WTC11 (cell line): Measurements from ENCODE around the gene KIRREL3. TPM values are rescaled to one million over a fixed set of nuclear protein-coding genes. Genes with fewer than 3 reads are reported as not detected.

ENCODE experiments used
- ATAC-seq: fragments of 200-7000 bp; cut with Tn5 transposase; 2 replicates; pipeline ENCODE4 v1.10.0; 2021; ENCODE audit warnings: mild to moderate bottlenecking, moderate library complexity
- CTCF ChIA-PET: fragments of 300-600 bp; sonication (Branson Sonifier 250); formaldehyde crosslinking; loops from one replicate; lab custom pipeline; 2021; ENCODE audit warnings: antibody characterized with exemption; lab: Charles Lee
- POLR2A ChIA-PET: fragments of 350-600 bp; sonication (Branson Sonifier 250); formaldehyde crosslinking; loops from one replicate; lab custom pipeline; 2021; ENCODE audit warnings: antibody characterized with exemption; lab: Charles Lee
- DNase-seq: peaks from one replicate; pipeline ENCODE4 v3.0.0; 2021; ENCODE audit warnings: low spot score
- H3K27ac Mint-ChIP-seq: 2 replicates; pipeline ENCODE4 v1.8.0; 2021; ENCODE audit warnings: mixed read lengths
- H3K27me3 Mint-ChIP-seq: 2 replicates; pipeline ENCODE4 v1.8.0; 2021; ENCODE audit warnings: low read depth, mild to moderate bottlenecking, moderate library complexity, mixed read lengths
- H3K36me3 Mint-ChIP-seq: 2 replicates; pipeline ENCODE4 v1.8.0; 2021; ENCODE audit warnings: mixed read lengths
- H3K4me1 Mint-ChIP-seq: 2 replicates; pipeline ENCODE4 v1.8.0; 2022; ENCODE audit warnings: mixed read lengths
- H3K4me3 Mint-ChIP-seq: 2 replicates; pipeline ENCODE4 v1.8.0; 2021; ENCODE audit warnings: mild to moderate bottlenecking, moderate library complexity, mixed read lengths
- H3K9me3 Mint-ChIP-seq: 2 replicates; pipeline ENCODE4 v1.8.0; 2021; ENCODE audit warnings: mixed read lengths
- ETV6 ChIP-seq: sonication (generic); formaldehyde crosslinking; IDR thresholded peaks from 2 replicates; pipeline ENCODE4 v1.8.1; 2022; ENCODE audit warnings: mild to moderate bottlenecking, missing genetic modification reagents
- FOXJ3 ChIP-seq: sonication (generic); formaldehyde crosslinking; IDR thresholded peaks from 2 replicates; pipeline ENCODE4 v1.9.0; 2021; ENCODE audit warnings: missing genetic modification reagents, mild to moderate bottlenecking, borderline replicate concordance
- GABPB1 ChIP-seq: sonication (generic); formaldehyde crosslinking; IDR thresholded peaks from 2 replicates; pipeline ENCODE4 v1.8.1; 2023; ENCODE audit warnings: mild to moderate bottlenecking, missing genetic modification reagents
- GTF2I ChIP-seq: fragments of 250-450 bp; sonication (Bioruptor Pico); conservative IDR thresholded peaks from 2 replicates; pipeline ENCODE4 v1.4.0; 2021; ENCODE audit warnings: mild to moderate bottlenecking
- HMGA2 ChIP-seq: fragments of 250-450 bp; sonication (Bioruptor Pico); IDR thresholded peaks from 2 replicates; pipeline ENCODE4 v1.4.0; 2021; ENCODE audit warnings: mild to moderate bottlenecking, moderate library complexity
- JAZF1 ChIP-seq: fragments of 250-450 bp; sonication (Bioruptor Pico); IDR thresholded peaks from 2 replicates; pipeline ENCODE4 v1.9.0; 2021; ENCODE audit warnings: moderate library complexity, mild to moderate bottlenecking, inconsistent platforms
- JUN ChIP-seq: sonication (generic); formaldehyde crosslinking; IDR thresholded peaks from 2 replicates; pipeline ENCODE4 v1.8.0; 2023; ENCODE audit warnings: mild to moderate bottlenecking, missing genetic modification reagents
- KAT7 ChIP-seq: sonication (generic); formaldehyde crosslinking; IDR thresholded peaks from 2 replicates; pipeline ENCODE4 v1.8.1; 2023; ENCODE audit warnings: missing genetic modification reagents, mild to moderate bottlenecking, borderline replicate concordance
- NR2C2 ChIP-seq: sonication (generic); formaldehyde crosslinking; IDR thresholded peaks from 2 replicates; pipeline ENCODE4 v1.8.0; 2022; ENCODE audit warnings: mild to moderate bottlenecking, missing genetic modification reagents
- NR3C1 ChIP-seq: sonication (generic); formaldehyde crosslinking; conservative IDR thresholded peaks from 2 replicates; pipeline ENCODE4 v1.8.1; 2023; ENCODE audit warnings: low read depth, mild to moderate bottlenecking, missing genetic modification reagents
- SOX15 ChIP-seq: fragments of 250-450 bp; sonication (Bioruptor Pico); IDR thresholded peaks from 2 replicates; pipeline ENCODE4 v1.9.0; 2021; ENCODE audit warnings: mild to moderate bottlenecking
- ZNF232 ChIP-seq: sonication (generic); formaldehyde crosslinking; IDR thresholded peaks from 2 replicates; pipeline ENCODE4 v1.8.0; 2022; ENCODE audit warnings: mild to moderate bottlenecking, missing genetic modification reagents
- ZNF317 ChIP-seq: sonication (generic); formaldehyde crosslinking; IDR thresholded peaks from 2 replicates; pipeline ENCODE4 v1.8.1; 2023; ENCODE audit warnings: low read depth, mild to moderate bottlenecking, moderate library complexity, missing genetic modification reagents, borderline replicate concordance
- total RNA-seq: library from RNA; stranded (reverse); gene quantifications from 3 replicates; pipeline ENCODE4 v1.2.3, GENCODE V29; 2021
- TF ChIP-seq, protein P1 (sequence below): fragments of 250-450 bp; sonication (Bioruptor Pico); IDR thresholded peaks from 2 replicates; pipeline ENCODE4 v1.9.0; 2021; ENCODE audit warnings: moderate library complexity, mild to moderate bottlenecking, inconsistent platforms, borderline replicate concordance
- TF ChIP-seq, protein P2 (sequence below): sonication (generic); formaldehyde crosslinking; IDR thresholded peaks from 2 replicates; pipeline ENCODE4 v1.8.0; 2023; ENCODE audit warnings: missing genetic modification reagents, mild to moderate bottlenecking, borderline replicate concordance
- TF ChIP-seq, protein P3 (sequence below): sonication (generic); formaldehyde crosslinking; conservative IDR thresholded peaks from 2 replicates; pipeline ENCODE4 v1.8.1; 2022; ENCODE audit warnings: mild to moderate bottlenecking, missing genetic modification reagents
- TF ChIP-seq, protein P4 (sequence below): sonication (generic); formaldehyde crosslinking; IDR thresholded peaks from 2 replicates; pipeline ENCODE4 v1.8.1; 2022; ENCODE audit warnings: low read depth, mild to moderate bottlenecking, moderate library complexity, missing genetic modification reagents, borderline replicate concordance
- TF ChIP-seq, protein P5 (sequence below): sonication (generic); formaldehyde crosslinking; IDR thresholded peaks from 2 replicates; pipeline ENCODE4 v1.8.0; 2022; ENCODE audit warnings: missing genetic modification reagents
- TF ChIP-seq, protein P6 (sequence below): sonication (generic); formaldehyde crosslinking; IDR thresholded peaks from 2 replicates; pipeline ENCODE4 v1.8.1; 2023; ENCODE audit warnings: mild to moderate bottlenecking, missing genetic modification reagents
- TF ChIP-seq, protein P7 (sequence below): sonication (generic); formaldehyde crosslinking; IDR thresholded peaks from 2 replicates; pipeline ENCODE4 v1.8.0; 2023; ENCODE audit warnings: missing genetic modification reagents
- TF ChIP-seq, protein P8 (sequence below): sonication (generic); formaldehyde crosslinking; IDR thresholded peaks from 2 replicates; pipeline ENCODE4 v1.8.1; 2023; ENCODE audit warnings: mild to moderate bottlenecking, missing genetic modification reagents, borderline replicate concordance

KIRREL3 gene
- total RNA-seq, 1 experiment from 2014 or later: 0.59 TPM

DNA sequence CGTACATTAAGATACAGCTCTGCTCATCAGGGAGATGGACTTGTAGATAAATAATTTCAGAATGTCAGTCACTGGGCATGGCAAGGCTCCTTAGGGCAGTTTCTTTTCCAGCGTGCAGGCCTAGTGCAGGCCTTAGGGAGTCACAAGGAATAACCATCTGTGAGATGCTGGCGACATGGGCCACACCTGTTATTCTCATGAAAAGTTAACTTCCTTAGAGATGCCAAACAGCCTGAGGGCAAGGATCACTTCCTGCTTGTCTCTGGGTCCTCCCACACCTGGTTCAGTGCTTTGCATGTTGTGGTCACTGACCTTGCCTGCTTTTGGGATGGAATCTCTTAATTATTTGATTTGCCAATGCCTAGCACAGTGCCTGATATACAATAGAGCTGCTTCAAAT lies 574.5 kb downstream of the KIRREL3 start (continued):
- TF ChIP-seq, protein P1, sequence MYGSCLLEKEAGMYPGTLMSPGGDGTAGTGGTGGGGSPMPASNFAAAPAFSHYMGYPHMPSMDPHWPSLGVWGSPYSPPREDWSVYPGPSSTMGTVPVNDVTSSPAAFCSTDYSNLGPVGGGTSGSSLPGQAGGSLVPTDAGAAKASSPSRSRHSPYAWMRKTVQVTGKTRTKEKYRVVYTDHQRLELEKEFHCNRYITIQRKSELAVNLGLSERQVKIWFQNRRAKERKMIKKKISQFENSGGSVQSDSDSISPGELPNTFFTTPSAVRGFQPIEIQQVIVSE (CRISPR knock-in tag): no peak
- TF ChIP-seq KAT7: no peak
- no peak for TF ChIP-seq JAZF1 (CRISPR knock-in tag)
- TF ChIP-seq GTF2I: no peak
- TF ChIP-seq, protein P2, sequence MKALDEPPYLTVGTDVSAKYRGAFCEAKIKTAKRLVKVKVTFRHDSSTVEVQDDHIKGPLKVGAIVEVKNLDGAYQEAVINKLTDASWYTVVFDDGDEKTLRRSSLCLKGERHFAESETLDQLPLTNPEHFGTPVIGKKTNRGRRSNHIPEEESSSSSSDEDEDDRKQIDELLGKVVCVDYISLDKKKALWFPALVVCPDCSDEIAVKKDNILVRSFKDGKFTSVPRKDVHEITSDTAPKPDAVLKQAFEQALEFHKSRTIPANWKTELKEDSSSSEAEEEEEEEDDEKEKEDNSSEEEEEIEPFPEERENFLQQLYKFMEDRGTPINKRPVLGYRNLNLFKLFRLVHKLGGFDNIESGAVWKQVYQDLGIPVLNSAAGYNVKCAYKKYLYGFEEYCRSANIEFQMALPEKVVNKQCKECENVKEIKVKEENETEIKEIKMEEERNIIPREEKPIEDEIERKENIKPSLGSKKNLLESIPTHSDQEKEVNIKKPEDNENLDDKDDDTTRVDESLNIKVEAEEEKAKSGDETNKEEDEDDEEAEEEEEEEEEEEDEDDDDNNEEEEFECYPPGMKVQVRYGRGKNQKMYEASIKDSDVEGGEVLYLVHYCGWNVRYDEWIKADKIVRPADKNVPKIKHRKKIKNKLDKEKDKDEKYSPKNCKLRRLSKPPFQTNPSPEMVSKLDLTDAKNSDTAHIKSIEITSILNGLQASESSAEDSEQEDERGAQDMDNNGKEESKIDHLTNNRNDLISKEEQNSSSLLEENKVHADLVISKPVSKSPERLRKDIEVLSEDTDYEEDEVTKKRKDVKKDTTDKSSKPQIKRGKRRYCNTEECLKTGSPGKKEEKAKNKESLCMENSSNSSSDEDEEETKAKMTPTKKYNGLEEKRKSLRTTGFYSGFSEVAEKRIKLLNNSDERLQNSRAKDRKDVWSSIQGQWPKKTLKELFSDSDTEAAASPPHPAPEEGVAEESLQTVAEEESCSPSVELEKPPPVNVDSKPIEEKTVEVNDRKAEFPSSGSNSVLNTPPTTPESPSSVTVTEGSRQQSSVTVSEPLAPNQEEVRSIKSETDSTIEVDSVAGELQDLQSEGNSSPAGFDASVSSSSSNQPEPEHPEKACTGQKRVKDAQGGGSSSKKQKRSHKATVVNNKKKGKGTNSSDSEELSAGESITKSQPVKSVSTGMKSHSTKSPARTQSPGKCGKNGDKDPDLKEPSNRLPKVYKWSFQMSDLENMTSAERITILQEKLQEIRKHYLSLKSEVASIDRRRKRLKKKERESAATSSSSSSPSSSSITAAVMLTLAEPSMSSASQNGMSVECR (CRISPR knock-in tag): no peak
- TF ChIP-seq, protein P3, sequence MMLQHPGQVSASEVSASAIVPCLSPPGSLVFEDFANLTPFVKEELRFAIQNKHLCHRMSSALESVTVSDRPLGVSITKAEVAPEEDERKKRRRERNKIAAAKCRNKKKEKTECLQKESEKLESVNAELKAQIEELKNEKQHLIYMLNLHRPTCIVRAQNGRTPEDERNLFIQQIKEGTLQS (CRISPR knock-in tag): no peak
- TF ChIP-seq, protein P4, sequence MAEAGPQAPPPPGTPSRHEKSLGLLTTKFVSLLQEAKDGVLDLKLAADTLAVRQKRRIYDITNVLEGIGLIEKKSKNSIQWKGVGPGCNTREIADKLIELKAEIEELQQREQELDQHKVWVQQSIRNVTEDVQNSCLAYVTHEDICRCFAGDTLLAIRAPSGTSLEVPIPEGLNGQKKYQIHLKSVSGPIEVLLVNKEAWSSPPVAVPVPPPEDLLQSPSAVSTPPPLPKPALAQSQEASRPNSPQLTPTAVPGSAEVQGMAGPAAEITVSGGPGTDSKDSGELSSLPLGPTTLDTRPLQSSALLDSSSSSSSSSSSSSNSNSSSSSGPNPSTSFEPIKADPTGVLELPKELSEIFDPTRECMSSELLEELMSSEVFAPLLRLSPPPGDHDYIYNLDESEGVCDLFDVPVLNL (CRISPR knock-in tag): no peak
- TF ChIP-seq, protein P5, sequence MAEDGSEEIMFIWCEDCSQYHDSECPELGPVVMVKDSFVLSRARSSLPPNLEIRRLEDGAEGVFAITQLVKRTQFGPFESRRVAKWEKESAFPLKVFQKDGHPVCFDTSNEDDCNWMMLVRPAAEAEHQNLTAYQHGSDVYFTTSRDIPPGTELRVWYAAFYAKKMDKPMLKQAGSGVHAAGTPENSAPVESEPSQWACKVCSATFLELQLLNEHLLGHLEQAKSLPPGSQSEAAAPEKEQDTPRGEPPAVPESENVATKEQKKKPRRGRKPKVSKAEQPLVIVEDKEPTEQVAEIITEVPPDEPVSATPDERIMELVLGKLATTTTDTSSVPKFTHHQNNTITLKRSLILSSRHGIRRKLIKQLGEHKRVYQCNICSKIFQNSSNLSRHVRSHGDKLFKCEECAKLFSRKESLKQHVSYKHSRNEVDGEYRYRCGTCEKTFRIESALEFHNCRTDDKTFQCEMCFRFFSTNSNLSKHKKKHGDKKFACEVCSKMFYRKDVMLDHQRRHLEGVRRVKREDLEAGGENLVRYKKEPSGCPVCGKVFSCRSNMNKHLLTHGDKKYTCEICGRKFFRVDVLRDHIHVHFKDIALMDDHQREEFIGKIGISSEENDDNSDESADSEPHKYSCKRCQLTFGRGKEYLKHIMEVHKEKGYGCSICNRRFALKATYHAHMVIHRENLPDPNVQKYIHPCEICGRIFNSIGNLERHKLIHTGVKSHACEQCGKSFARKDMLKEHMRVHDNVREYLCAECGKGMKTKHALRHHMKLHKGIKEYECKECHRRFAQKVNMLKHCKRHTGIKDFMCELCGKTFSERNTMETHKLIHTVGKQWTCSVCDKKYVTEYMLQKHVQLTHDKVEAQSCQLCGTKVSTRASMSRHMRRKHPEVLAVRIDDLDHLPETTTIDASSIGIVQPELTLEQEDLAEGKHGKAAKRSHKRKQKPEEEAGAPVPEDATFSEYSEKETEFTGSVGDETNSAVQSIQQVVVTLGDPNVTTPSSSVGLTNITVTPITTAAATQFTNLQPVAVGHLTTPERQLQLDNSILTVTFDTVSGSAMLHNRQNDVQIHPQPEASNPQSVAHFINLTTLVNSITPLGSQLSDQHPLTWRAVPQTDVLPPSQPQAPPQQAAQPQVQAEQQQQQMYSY (CRISPR knock-in tag): no peak
- no peak for TF ChIP-seq NR2C2 (CRISPR knock-in tag)
- no peak for TF ChIP-seq GABPB1 (CRISPR knock-in tag)
- no peak for TF ChIP-seq ZNF232 (CRISPR knock-in tag)
- TF ChIP-seq, protein P6, sequence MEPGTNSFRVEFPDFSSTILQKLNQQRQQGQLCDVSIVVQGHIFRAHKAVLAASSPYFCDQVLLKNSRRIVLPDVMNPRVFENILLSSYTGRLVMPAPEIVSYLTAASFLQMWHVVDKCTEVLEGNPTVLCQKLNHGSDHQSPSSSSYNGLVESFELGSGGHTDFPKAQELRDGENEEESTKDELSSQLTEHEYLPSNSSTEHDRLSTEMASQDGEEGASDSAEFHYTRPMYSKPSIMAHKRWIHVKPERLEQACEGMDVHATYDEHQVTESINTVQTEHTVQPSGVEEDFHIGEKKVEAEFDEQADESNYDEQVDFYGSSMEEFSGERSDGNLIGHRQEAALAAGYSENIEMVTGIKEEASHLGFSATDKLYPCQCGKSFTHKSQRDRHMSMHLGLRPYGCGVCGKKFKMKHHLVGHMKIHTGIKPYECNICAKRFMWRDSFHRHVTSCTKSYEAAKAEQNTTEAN (CRISPR knock-in tag): no peak
- TF ChIP-seq ETV6: no peak
- TF ChIP-seq JUN (CRISPR knock-in tag): no peak

DNA sequence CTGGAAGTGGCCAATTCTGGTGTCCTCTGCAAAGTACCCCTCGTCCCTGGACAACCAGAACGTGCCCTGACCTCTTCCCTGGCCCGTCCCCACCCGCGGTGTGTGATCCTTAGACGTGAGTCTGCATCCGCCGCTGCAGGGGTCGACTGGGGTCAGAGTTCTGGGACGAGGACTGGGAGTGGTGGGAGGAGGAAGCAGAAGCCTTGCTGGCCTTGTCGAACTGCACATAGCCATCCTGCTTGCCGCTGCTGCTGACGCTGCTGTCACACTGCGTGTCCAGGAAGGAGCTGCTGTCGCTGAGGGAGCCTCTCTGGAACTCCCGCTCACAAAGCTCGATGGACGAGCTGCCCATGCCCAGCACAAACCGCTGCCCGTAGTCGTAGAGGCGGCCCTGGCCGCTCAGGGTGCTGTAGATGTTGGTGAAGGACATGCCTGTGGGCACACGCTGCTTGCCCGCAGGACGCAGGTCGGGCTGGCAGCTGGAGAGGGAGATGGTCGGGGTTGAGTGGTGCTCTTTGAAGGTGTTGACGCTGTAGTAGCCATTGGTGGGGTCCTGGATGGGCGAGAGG lies 576.0 kb downstream of the KIRREL3 start:
- no peaks in the 10 kb centered on the region for H3K9me3 Mint-ChIP-seq
- ChIA-PET POLR2A (no interaction called here), CTCF (interaction anchor here (0.7 to 1.8 kb wide), 4 partner anchors 13 to 230 kb away, joined by 4 to 6 read pairs (median 4); no protein-coding TSS in a partner anchor)
- H3K27ac Mint-ChIP-seq: no peak overlapping the region
- no peak overlapping the region for H3K4me3 Mint-ChIP-seq
- H3K4me1 Mint-ChIP-seq: peaks cover 10% of the 10 kb centered on the region
- DNase-seq: no peak
- ATAC-seq: no peak; the same call in 1 of the 2 replicates
- no peaks in the 10 kb centered on the region for H3K27me3 Mint-ChIP-seq
- H3K36me3 Mint-ChIP-seq: no peaks in the 10 kb centered on the region
- TF ChIP-seq HMGA2 (no peak), NR3C1 (CRISPR knock-in tag) (no peak), SOX15 (CRISPR knock-in tag) (no peak), FOXJ3 (CRISPR knock-in tag) (no peak), ZNF317 (no peak)
- TF ChIP-seq, protein P7, sequence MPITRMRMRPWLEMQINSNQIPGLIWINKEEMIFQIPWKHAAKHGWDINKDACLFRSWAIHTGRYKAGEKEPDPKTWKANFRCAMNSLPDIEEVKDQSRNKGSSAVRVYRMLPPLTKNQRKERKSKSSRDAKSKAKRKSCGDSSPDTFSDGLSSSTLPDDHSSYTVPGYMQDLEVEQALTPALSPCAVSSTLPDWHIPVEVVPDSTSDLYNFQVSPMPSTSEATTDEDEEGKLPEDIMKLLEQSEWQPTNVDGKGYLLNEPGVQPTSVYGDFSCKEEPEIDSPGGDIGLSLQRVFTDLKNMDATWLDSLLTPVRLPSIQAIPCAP (CRISPR knock-in tag): no peak
- TF ChIP-seq, protein P8, sequence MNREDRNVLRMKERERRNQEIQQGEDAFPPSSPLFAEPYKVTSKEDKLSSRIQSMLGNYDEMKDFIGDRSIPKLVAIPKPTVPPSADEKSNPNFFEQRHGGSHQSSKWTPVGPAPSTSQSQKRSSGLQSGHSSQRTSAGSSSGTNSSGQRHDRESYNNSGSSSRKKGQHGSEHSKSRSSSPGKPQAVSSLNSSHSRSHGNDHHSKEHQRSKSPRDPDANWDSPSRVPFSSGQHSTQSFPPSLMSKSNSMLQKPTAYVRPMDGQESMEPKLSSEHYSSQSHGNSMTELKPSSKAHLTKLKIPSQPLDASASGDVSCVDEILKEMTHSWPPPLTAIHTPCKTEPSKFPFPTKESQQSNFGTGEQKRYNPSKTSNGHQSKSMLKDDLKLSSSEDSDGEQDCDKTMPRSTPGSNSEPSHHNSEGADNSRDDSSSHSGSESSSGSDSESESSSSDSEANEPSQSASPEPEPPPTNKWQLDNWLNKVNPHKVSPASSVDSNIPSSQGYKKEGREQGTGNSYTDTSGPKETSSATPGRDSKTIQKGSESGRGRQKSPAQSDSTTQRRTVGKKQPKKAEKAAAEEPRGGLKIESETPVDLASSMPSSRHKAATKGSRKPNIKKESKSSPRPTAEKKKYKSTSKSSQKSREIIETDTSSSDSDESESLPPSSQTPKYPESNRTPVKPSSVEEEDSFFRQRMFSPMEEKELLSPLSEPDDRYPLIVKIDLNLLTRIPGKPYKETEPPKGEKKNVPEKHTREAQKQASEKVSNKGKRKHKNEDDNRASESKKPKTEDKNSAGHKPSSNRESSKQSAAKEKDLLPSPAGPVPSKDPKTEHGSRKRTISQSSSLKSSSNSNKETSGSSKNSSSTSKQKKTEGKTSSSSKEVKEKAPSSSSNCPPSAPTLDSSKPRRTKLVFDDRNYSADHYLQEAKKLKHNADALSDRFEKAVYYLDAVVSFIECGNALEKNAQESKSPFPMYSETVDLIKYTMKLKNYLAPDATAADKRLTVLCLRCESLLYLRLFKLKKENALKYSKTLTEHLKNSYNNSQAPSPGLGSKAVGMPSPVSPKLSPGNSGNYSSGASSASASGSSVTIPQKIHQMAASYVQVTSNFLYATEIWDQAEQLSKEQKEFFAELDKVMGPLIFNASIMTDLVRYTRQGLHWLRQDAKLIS (CRISPR knock-in tag): no peak
